Measurements from ENCODE around the gene INS. TPM values are rescaled to one million over a fixed set of nuclear protein-coding genes. Genes with fewer than 3 reads are reported as not detected.
"Not testable (repeated sequence)": the region's sequence is repeated elsewhere in the genome, so short reads cannot be mapped to it uniquely, and the experiment has no call there.

Gene INS
- total RNA-seq, 4 donors from 2014 or later, result not detected

GRCh38 chr11:2128511-2129307 is 32.3 kb downstream of the INS start:
- 85% methylated on average over 11 to 12 of the region's 12 CpGs for WGBS, 2 donors
- no peak for TF ChIP-seq CTCF (IDR thresholded peaks at IDR 0.05)
- no peak for TF ChIP-seq POLR2A (IDR thresholded peaks at IDR 0.05)
- no peaks in the 10 kb centered on the region for H3K27me3 ChIP-seq
- intact Hi-C loops (cut with DNase I), result no loop called here
- H3K36me3 ChIP-seq, result no peaks in the 10 kb centered on the region
- H3K9me3 ChIP-seq, result no peaks in the 10 kb centered on the region
- H3K27ac ChIP-seq, result no peak overlapping the region
- H3K4me1 ChIP-seq, result no peaks in the 10 kb centered on the region
- DNase-seq, result no peak
- H3K4me3 ChIP-seq (replicated peaks in 1 of 3), result no peak overlapping the region

- 70 to 88% methylated on average over 3 of the region's 7 CpGs for WGBS, 2 donors
- no peaks in the 10 kb centered on the region for H3K36me3 ChIP-seq
- TF ChIP-seq POLR2A (IDR thresholded peaks at IDR 0.05) (no peak), CTCF (IDR thresholded peaks at IDR 0.05) (no peak)
- no peak overlapping the region for H3K27ac ChIP-seq
- intact Hi-C loops (cut with DNase I), result no loop called here
- no peak for DNase-seq
- no peaks in the 10 kb centered on the region for H3K4me1 ChIP-seq
- no peak overlapping the region for H3K4me3 ChIP-seq (replicated peaks in 1 of 3)
- H3K9me3 ChIP-seq, result no peaks in the 10 kb centered on the region
- no peaks in the 10 kb centered on the region for H3K27me3 ChIP-seq
Observed at GRCh38 chr11:2128130-2128510, 32.9 kb downstream of the INS start.

GRCh38 chr11:2127482-2128129 is 33.4 kb downstream of the INS start:
- DNase-seq, result no peak
- intact Hi-C loops (cut with DNase I), result no loop called here
- Histone ChIP-seq H3K4me1 (no peaks in the 10 kb centered on the region), H3K4me3 (replicated peaks in 1 of 3) (no peak overlapping the region), H3K27ac (no peak overlapping the region), H3K36me3 (no peaks in the 10 kb centered on the region), H3K27me3 (no peaks in the 10 kb centered on the region), H3K9me3 (no peaks in the 10 kb centered on the region)
- 70 to 72% methylated on average over 4 to 7 of the region's 8 CpGs for WGBS, 2 donors
- TF ChIP-seq CTCF (IDR thresholded peaks at IDR 0.05), result no peak
- no peak for TF ChIP-seq POLR2A (IDR thresholded peaks at IDR 0.05)

- Histone ChIP-seq H3K4me1 (no peaks in the 10 kb centered on the region), H3K9me3 (no peaks in the 10 kb centered on the region), H3K27ac (no peak overlapping the region), H3K36me3 (no peaks in the 10 kb centered on the region), H3K4me3 (replicated peaks in 1 of 3) (no peak overlapping the region), H3K27me3 (no peaks in the 10 kb centered on the region)
- intact Hi-C loops (cut with DNase I), result no loop called here
- no peak for DNase-seq
- TF ChIP-seq POLR2A (IDR thresholded peaks at IDR 0.05), result no peak
- no peak for TF ChIP-seq CTCF (IDR thresholded peaks at IDR 0.05)
- WGBS, 2 donors, result 87 to 92% methylated on average over 2 of the region's 2 CpGs
Observed at GRCh38 chr11:2126520-2127085, 34.4 kb downstream of the INS start.

- H3K36me3 ChIP-seq; H3K4me3 ChIP-seq (replicated peaks in 1 of 3); H3K27me3 ChIP-seq; H3K27ac ChIP-seq; DNase-seq; H3K4me1 ChIP-seq; intact Hi-C loops (cut with DNase I); H3K9me3 ChIP-seq: not testable (repeated sequence)
- 80 to 82% methylated on average over 9 to 10 of the region's 10 CpGs for WGBS, 2 donors
Observed at GRCh38 chr11:2124736-2125484, 36.1 kb downstream of the INS start.

Data from thyroid gland (tissue), 4 donors.